GM06990 (cell line): ENCODE data around the gene PIK3IP1.

Experiments
- DNase-seq: peaks from one replicate; pipeline ENCODE4 v3.0.0-alpha.2; 2011; ENCODE audit not compliant: insufficient read length; ENCODE audit errors: extremely low read depth
- H3K27me3 ChIP-seq: replicated peaks from 2 replicates; pipeline ENCODE4 v1.6.0; 2011; ENCODE audit warnings: low read length; ENCODE audit not compliant: control insufficient read depth, insufficient read depth
- H3K36me3 ChIP-seq: 2 replicates; pipeline ENCODE4 v1.5.1; 2011; ENCODE audit warnings: low read length; ENCODE audit not compliant: control insufficient read depth, insufficient read depth
- H3K4me3 ChIP-seq: replicated peaks from 2 replicates; pipeline ENCODE4 v1.5.1; 2011; ENCODE audit warnings: low read depth, mild to moderate bottlenecking, control low read depth, low read length
- CTCF ChIP-seq: IDR thresholded peaks from 2 replicates; pipeline ENCODE4 v1.5.1; 2011; ENCODE audit warnings: low read length, control low read depth, mild to moderate bottlenecking, inconsistent platforms; ENCODE audit not compliant: insufficient read depth, poor library complexity, severe bottlenecking

The PIK3IP1 gene

GRCh38 chr22:31233001-31233400 lies 59.3 kb downstream of the PIK3IP1 start:
- Histone ChIP-seq H3K36me3 (peaks cover 2% of the 10 kb centered on the region; the same call in 1 of the 2 replicates), H3K4me3 (no peak overlapping the region), H3K27me3 (no peaks in the 10 kb centered on the region)
- no peak for DNase-seq
- no peak for TF ChIP-seq CTCF
